HG02938 (cell line): Measurements from ENCODE around the gene MTUS2.
"Not testable (repeated sequence)": the region's sequence is repeated elsewhere in the genome, so short reads cannot be mapped to it uniquely, and the experiment has no call there.

Source experiments
- ATAC-seq: cut with Tn5 transposase; IDR thresholded peaks from one replicate; pipeline ENCODE4 v1.9.1; 2021; ENCODE audit warnings: mild to moderate bottlenecking, moderate library complexity; ENCODE audit not compliant: unreplicated experiment

MTUS2 gene

GRCh38 chr13:28955264-28955966 is 135.3 kb downstream of the MTUS2 start:
- no peak for ATAC-seq

GRCh38 chr13:28958018-28958417 is 137.9 kb downstream of the MTUS2 start:
- ATAC-seq = no peak

- no peak for ATAC-seq
These were observed 138.3 kb downstream of the MTUS2 start for GRCh38 chr13:28958441-28958840.

GRCh38 chr13:28964052-28964451 is 143.9 kb downstream of the MTUS2 start:
- no peak for ATAC-seq

GRCh38 chr13:28964803-28965202 is 144.7 kb downstream of the MTUS2 start:
- no peak for ATAC-seq

GRCh38 chr13:28967029-28967915 is 147.1 kb downstream of the MTUS2 start:
- no peak for ATAC-seq

GRCh38 chr13:28976195-28976594 is 156.1 kb downstream of the MTUS2 start:
- ATAC-seq = no peak

- ATAC-seq = no peak
These were observed 156.5 kb downstream of the MTUS2 start for GRCh38 chr13:28976636-28977035.

GRCh38 chr13:28978574-28978973 is 158.4 kb downstream of the MTUS2 start:
- ATAC-seq = no peak

- ATAC-seq = no peak
These were observed 161.4 kb downstream of the MTUS2 start for GRCh38 chr13:28981530-28981929.

GRCh38 chr13:28983641-28984040 is 163.5 kb downstream of the MTUS2 start:
- no peak for ATAC-seq

GRCh38 chr13:28984326-28984725 is 164.2 kb downstream of the MTUS2 start:
- no peak for ATAC-seq

GRCh38 chr13:28984825-28985224 is 164.7 kb downstream of the MTUS2 start:
- no peak for ATAC-seq

GRCh38 chr13:28990378-28990777 is 170.2 kb downstream of the MTUS2 start:
- not testable (repeated sequence) for ATAC-seq

GRCh38 chr13:28991764-28992163 is 171.6 kb downstream of the MTUS2 start:
- no peak for ATAC-seq

GRCh38 chr13:29000826-29001225 is 180.7 kb downstream of the MTUS2 start:
- ATAC-seq = no peak

GRCh38 chr13:29005035-29005762 is 185.1 kb downstream of the MTUS2 start:
- ATAC-seq = no peak

- ATAC-seq = no peak
These were observed 185.6 kb downstream of the MTUS2 start for GRCh38 chr13:29005763-29006120.

- ATAC-seq = no peak
These were observed 186.3 kb downstream of the MTUS2 start for GRCh38 chr13:29006359-29006850.

- no peak for ATAC-seq
These were observed 188.2 kb downstream of the MTUS2 start for GRCh38 chr13:29008296-29008695.

- ATAC-seq = no peak
These were observed 200.2 kb downstream of the MTUS2 start for GRCh38 chr13:29020314-29020713.
